K562 (cell line): Measurements from ENCODE around the gene COX4I2. TPM values are rescaled to one million over a fixed set of nuclear protein-coding genes. Genes with fewer than 3 reads are reported as not detected.

ENCODE experiments used
- ATAC-seq: fragments of 200-7000 bp; cut with Tn5 transposase; 3 replicates; pipeline ENCODE4 v1.9.1; 2020; ENCODE audit warnings: moderate library complexity
- BruUV-seq: library from RNA; stranded (reverse); fragments of 400-500 nt; replicated peaks from 2 replicates; lab custom pipeline; 2021; lab: Mats Ljungman, UMichigan
- CTCF ChIA-PET: fragments of 300-600 bp; formaldehyde crosslinking; extraction: SDS; loops from one replicate; lab custom pipeline; 2021; ENCODE audit warnings: low intra/inter-chr PET ratio; lab: Yijun Ruan, JAX
- POLR2A ChIA-PET: fragments of 300-600, 350-650 bp; sonication (Branson Sonifier 250); formaldehyde crosslinking; extraction: SDS; loops from one replicate; lab custom pipeline; 2021; ENCODE audit warnings: antibody characterized with exemption, inconsistent platforms; lab: Yijun Ruan, JAX
- DNase-seq, 4 experiments: peaks; one replicate each; pipeline versions ENCODE4 v3.0.0 to v3.0.0-alpha.2; 2011 to 2018; ENCODE audit warnings: low spot score in 3 of 4, mixed read lengths in 3 of 4; ENCODE audit errors: extremely low read depth in 1 of 4
- FAIRE-seq: peaks from 2 replicates; lab custom pipeline; 2011; peaks lifted over from hg19 to GRCh38; lab: Jason Lieb, UNC
- H2AFZ ChIP-seq: 2 replicates; pipeline ENCODE4 v1.6.0; 2011; ENCODE audit warnings: low read depth, low read length, control low read depth, inconsistent platforms
- H3K27ac ChIP-seq: fragments of 200-600 bp; 3 replicates; pipeline ENCODE4 v1.8.0; 2011; ENCODE audit warnings: low read depth, mild to moderate bottlenecking, control low read depth, inconsistent platforms, low read length, moderate library complexity, mixed read lengths; ENCODE audit errors: extremely low read depth
- H3K27me3 ChIP-seq, 2 experiments: fragments of 300-600 bp in 1 of 2; 2 replicates in 1 of 2; 3 replicates in 1 of 2; pipeline versions ENCODE4 v1.6.0 to v1.8.0; 2011; ENCODE audit warnings: inconsistent platforms in 2 of 2, low read length in 2 of 2, mild to moderate bottlenecking in 1 of 2, mixed read lengths in 1 of 2, moderate library complexity in 1 of 2; ENCODE audit not compliant: control insufficient read depth in 2 of 2, insufficient read depth in 2 of 2
- H3K36me3 ChIP-seq: fragments of 300-600 bp; 3 replicates; pipeline ENCODE4 v1.8.0; 2011; ENCODE audit warnings: mild to moderate bottlenecking, low read length, inconsistent platforms; ENCODE audit not compliant: control insufficient read depth, insufficient read depth
- H3K4me1 ChIP-seq, 2 experiments: fragments of 200-600 bp in 1 of 2; replicated peaks in 1 of 2; 2 replicates in 1 of 2; 3 replicates in 1 of 2; pipeline versions ENCODE4 v1.5.1 to v1.8.0; 2011; ENCODE audit warnings: inconsistent platforms in 2 of 2, low read length in 2 of 2, mild to moderate bottlenecking in 1 of 2, mixed read lengths in 1 of 2, moderate library complexity in 1 of 2; ENCODE audit not compliant: control insufficient read depth in 2 of 2, insufficient read depth in 2 of 2
- H3K4me2 ChIP-seq: 2 replicates; pipeline ENCODE4 v1.6.1; 2011; ENCODE audit warnings: low read length, control low read depth, inconsistent platforms, mixed read lengths; ENCODE audit not compliant: insufficient read depth
- H3K4me3 ChIP-seq: fragments of 200-600 bp; sonication (generic), shearing (Covaris generic); 2 replicates; pipeline ENCODE4 v1.5.1; 2016; ENCODE audit warnings: control low read depth, inconsistent platforms
- H3K79me2 ChIP-seq: fragments of 200-600 bp; 3 replicates; pipeline ENCODE4 v1.8.0; 2011; ENCODE audit warnings: low read length, inconsistent platforms; ENCODE audit not compliant: control insufficient read depth, insufficient read depth
- H3K9ac ChIP-seq, 2 experiments: 2 replicates each; pipeline versions ENCODE4 v1.6.0 to v1.6.1; 2011; ENCODE audit warnings: low read depth in 2 of 2, low read length in 2 of 2, control low read depth in 1 of 2, inconsistent platforms in 1 of 2, mild to moderate bottlenecking in 1 of 2, mixed read lengths in 1 of 2; ENCODE audit not compliant: insufficient read depth in 1 of 2
- H3K9me1 ChIP-seq: one replicate; pipeline ENCODE4 v1.6.0; 2011; ENCODE audit warnings: inconsistent platforms, mild to moderate bottlenecking, low read length, moderate library complexity; ENCODE audit not compliant: control insufficient read depth, insufficient read depth
- H3K9me3 ChIP-seq: replicated peaks from 2 replicates; pipeline ENCODE4 v1.5.1; 2011; ENCODE audit warnings: low read depth, low read length, inconsistent platforms; ENCODE audit not compliant: control insufficient read depth, insufficient read depth
- H4K20me1 ChIP-seq: replicated peaks from 2 replicates; pipeline ENCODE4 v1.6.1; 2011; ENCODE audit warnings: low read length, inconsistent platforms, mixed read lengths; ENCODE audit not compliant: control insufficient read depth, insufficient read depth
- ARID3A ChIP-seq: IDR thresholded peaks from 2 replicates; pipeline ENCODE4 v1.6.1; 2012; ENCODE audit warnings: low read depth, low read length, improper control_type of control experiment, borderline replicate concordance
- C11orf30 ChIP-seq: fragments of 450-650 bp; IDR thresholded peaks from 2 replicates; pipeline ENCODE4 v1.6.1; 2016; ENCODE audit warnings: low read depth, mild to moderate bottlenecking
- CBX2 ChIP-seq: fragments of 200-600 bp; sonication (generic); IDR thresholded peaks from one replicate; pipeline ENCODE4 v1.6.1; 2012; ENCODE audit warnings: mild to moderate bottlenecking, low read length, inconsistent platforms; ENCODE audit not compliant: insufficient read depth, poor library complexity, severe bottlenecking
- DMBX1 ChIP-seq: fragments of 250-450 bp; sonication (Bioruptor Pico); IDR thresholded peaks from 2 replicates; pipeline ENCODE4 v1.8.0; 2022; ENCODE audit warnings: inconsistent platforms, mild to moderate bottlenecking, moderate library complexity, borderline replicate concordance
- ETS1 ChIP-seq: conservative IDR thresholded peaks from 2 replicates; pipeline ENCODE4 v1.6.1; 2011; ENCODE audit warnings: low read depth, mild to moderate bottlenecking, low read length; ENCODE audit not compliant: control insufficient read depth
- JUN ChIP-seq, 2 experiments: sonication (generic) in 1 of 2; formaldehyde crosslinking in 1 of 2; IDR thresholded peaks; 2 replicates each; pipeline versions ENCODE4 v1.6.1 to v1.8.0; 2012 to 2022; ENCODE audit warnings: borderline replicate concordance in 2 of 2, mild to moderate bottlenecking in 2 of 2, improper control_type of control experiment in 1 of 2, low read depth in 1 of 2, low read length in 1 of 2, missing genetic modification reagents in 1 of 2
- MEF2D ChIP-seq: conservative IDR thresholded peaks from 2 replicates; pipeline ENCODE4 v1.6.1; 2016; ENCODE audit warnings: low read depth, missing genetic modification characterization, missing compliant biosample characterization
- PTRF ChIP-seq: fragments of 450-650 bp; IDR thresholded peaks from 2 replicates; pipeline ENCODE4 v1.6.1; 2016; ENCODE audit warnings: mild to moderate bottlenecking, missing genetic modification characterization, missing compliant biosample characterization
- SIN3A ChIP-seq, 2 experiments: fragments of 150-350 bp in 1 of 2; IDR thresholded peaks; 2 replicates each; pipeline ENCODE4 v1.6.1; 2011 to 2016; ENCODE audit warnings: borderline replicate concordance in 2 of 2, low read depth in 2 of 2, low read length in 2 of 2, mild to moderate bottlenecking in 2 of 2, moderate library complexity in 2 of 2; ENCODE audit not compliant: control insufficient read depth in 1 of 2
- TRIM24 ChIP-seq, 2 experiments: fragments of 450-650 bp; IDR thresholded peaks; 2 replicates each; pipeline ENCODE4 v1.6.1; 2016
- ZFP36 ChIP-seq: fragments of 150-350 bp; IDR thresholded peaks from 2 replicates; pipeline ENCODE4 v1.6.1; 2018; ENCODE audit warnings: low read length, low read depth; ENCODE audit not compliant: partially characterized antibody
- WGBS: fragments of 100-300 bp; shearing (Covaris generic); methylation state at CpG from one replicate; pipeline ENCODE4 v1.1.6; 2016; ENCODE audit warnings: low coverage, mixed read lengths; ENCODE audit not compliant: insufficient coverage; ENCODE audit errors: missing lambda C conversion rate; 5-methylcytosine and 5-hydroxymethylcytosine counted together
- in situ Hi-C: fragments of 300-500 bp; cut with MboI; formaldehyde crosslinking; loops from 4 replicates; pipeline ENCODE4 v1.15.0; 2018; ENCODE audit warnings: inconsistent platforms, mixed read lengths
- intact Hi-C: fragments of 100-400 bp; cut with micrococcal nuclease; formaldehyde crosslinking; loops from 2 replicates; pipeline ENCODE4 v1.14.2; 2022
- polyA plus RNA-seq, 8 experiments: library from polyadenylated mRNA; depleted of rRNA in 4 of 8; stranded (reverse) in 5 of 8; unstranded in 3 of 8; fragments of >200 nt; fragmentation: Nextera tagmentation in 2 of 8; fragmentation: Illumina TruSeq in 1 of 8; extraction: Ambion mirVana in 2 of 8; extraction: Trizol in 1 of 8; gene quantifications; 2 replicates each; pipeline versions ENCODE4 v1.2.1 to v1.2.3, GENCODE V29; 2011 to 2014; ENCODE audit warnings: inconsistent platforms in 1 of 8, missing spikeins in 1 of 8
- total RNA-seq, 7 experiments: library from RNA; depleted of rRNA in 6 of 7; stranded (reverse); fragments of >200 nt in 6 of 7; fragmentation: Illumina TruSeq in 2 of 7; extraction: Trizol in 2 of 7; gene quantifications; 2 replicates each; pipeline versions ENCODE4 v1.2.1 to v1.2.3, GENCODE V29; 2011 to 2021; ENCODE audit warnings: low replicate concordance in 1 of 7

The COX4I2 gene
- total and polyA plus RNA-seq, 9 of the 15 experiments (the other 6 are each of a cell fraction or from before 2014, with no cell fraction given), result not detected

GRCh38 chr20:31663524-31663837 lies 25.8 kb downstream of the COX4I2 start:
- ATAC-seq, result no peak
- in situ Hi-C loops, result loop anchor here (10.0 kb wide), 1 partner anchor 61 kb away; the partner anchor contains the start of gene BCL2L1
- no TSS peak for BruUV-seq
- intact Hi-C loops, result no loop called here
- no peaks in the 10 kb centered on the region for H3K9me3 ChIP-seq
- H3K27ac ChIP-seq, result peak overlapping the region; percentile 57
- no peaks in the 10 kb centered on the region for H4K20me1 ChIP-seq
- H3K4me3 ChIP-seq, result no peak overlapping the region
- no peaks in the 10 kb centered on the region for H3K9me1 ChIP-seq
- peaks cover 63 to 65% of the 10 kb centered on the region in 2 experiments for H3K4me1 ChIP-seq
- no peak overlapping the region for H2AFZ ChIP-seq
- POLR2A ChIA-PET, result interaction anchor here (1.8 to 3.1 kb wide), 3 partner anchors 12 to 60 kb away, joined by 12 to 30 read pairs (median 18); no protein-coding TSS in a partner anchor
- no peak overlapping the region for H3K4me2 ChIP-seq
- TF ChIP-seq CBX2, result no peak
- TF ChIP-seq SIN3A (IDR thresholded peaks at IDR 0.05; ENCODE audit: borderline replicate concordance in 2 of 2, control insufficient read depth in 1 of 2, low read depth in 2 of 2, low read length in 2 of 2), result no peak
- TF ChIP-seq TRIM24 (IDR thresholded peaks at IDR 0.05), result no peak
- TF ChIP-seq ARID3A, result no peak
- no peak for TF ChIP-seq MEF2D (tag)
- TF ChIP-seq C11orf30, result no peak
- TF ChIP-seq ETS1, result no peak
- no peak for TF ChIP-seq DMBX1 (CRISPR knock-in tag)
- no peak for TF ChIP-seq PTRF (tag)
- TF ChIP-seq ZFP36, result no peak
- no peak for TF ChIP-seq JUN (IDR thresholded peaks at IDR 0.05; ENCODE audit: borderline replicate concordance, low read depth, low read length)
- TF ChIP-seq JUN (CRISPR knock-in tag; IDR thresholded peaks at IDR 0.05; ENCODE audit: borderline replicate concordance), result no peak
- TF ChIP-seq, all 486 proteins: peak for 0
- no peaks in the 10 kb centered on the region for H3K27me3 ChIP-seq
- DNase-seq (peak in 1 of 4 experiments; percentile 20), FAIRE-seq (no peak)
- CTCF ChIA-PET, result no interaction called here
- peaks cover 48% of the 10 kb centered on the region for H3K36me3 ChIP-seq
- 89% methylated on average over 2 of the region's 2 CpGs for WGBS
- peak overlapping the region in 1 of 2 experiments; percentile 23; a peak in 1 of 4 replicates for H3K9ac ChIP-seq
- peaks cover 44% of the 10 kb centered on the region for H3K79me2 ChIP-seq
